Measurements from ENCODE around the gene MEX3B.

MEX3B gene

GRCh38 chr15:82060817-82061216, 15.0 kb upstream of the MEX3B start:
- peaks cover 47% of the 10 kb centered on the region for H3K27me3 Mint-ChIP-seq
- no peaks in the 10 kb centered on the region for H3K9me3 Mint-ChIP-seq
- H3K4me3 Mint-ChIP-seq: no peak overlapping the region
- no peak overlapping the region for H3K27ac Mint-ChIP-seq
- ATAC-seq (no peak), DNase-seq (no peak)
- H3K4me1 Mint-ChIP-seq: peaks cover 2% of the 10 kb centered on the region
- H3K36me3 Mint-ChIP-seq (ENCODE audit: low read depth): no peaks in the 10 kb centered on the region

DNA sequence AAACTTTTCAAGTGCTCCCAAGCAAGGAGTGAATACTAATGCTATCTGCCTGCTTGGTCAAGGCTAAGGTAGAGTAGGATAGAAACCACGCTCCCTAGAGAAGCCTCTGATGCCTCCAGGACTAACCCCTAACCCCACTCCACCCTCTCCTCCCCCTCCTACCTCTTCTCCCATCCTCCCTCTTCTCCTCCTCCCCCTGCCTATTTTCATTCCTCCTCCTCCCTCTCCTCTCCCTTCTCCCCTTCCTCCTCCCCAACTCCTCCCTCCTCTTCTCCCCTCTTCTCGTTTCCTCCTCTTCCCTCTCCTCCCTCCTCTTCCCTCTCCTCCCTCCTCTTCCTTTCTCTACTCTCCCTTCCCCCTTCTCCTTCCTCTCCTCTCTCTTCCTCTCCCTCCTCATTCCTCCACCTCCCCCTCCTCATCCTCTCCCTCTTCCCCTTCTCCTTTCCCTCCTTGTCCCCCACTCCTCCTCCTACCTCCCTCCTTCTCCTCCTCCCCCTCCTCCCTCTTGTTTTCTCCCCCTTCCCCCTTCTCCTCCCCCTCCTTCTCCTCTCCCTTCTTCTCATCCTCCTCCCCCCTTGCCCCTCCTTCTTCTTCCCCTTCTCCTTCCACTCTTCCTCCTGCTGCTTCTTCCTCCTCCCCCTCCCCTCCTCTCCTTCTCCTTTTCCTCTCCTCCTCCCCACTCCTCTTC, 12.8 kb upstream of the MEX3B start:
- Mint-ChIP-seq H3K4me1 (no peaks in the 10 kb centered on the region), H3K9me3 (no peaks in the 10 kb centered on the region), H3K27me3 (peaks cover 47% of the 10 kb centered on the region), H3K27ac (no peak overlapping the region), H3K36me3 (ENCODE audit: low read depth) (no peaks in the 10 kb centered on the region), H3K4me3 (no peak overlapping the region)
- DNase-seq (no peak), ATAC-seq (no peak)

- Mint-ChIP-seq H3K4me3 (no peak overlapping the region), H3K4me1 (no peaks in the 10 kb centered on the region), H3K36me3 (ENCODE audit: low read depth) (no peaks in the 10 kb centered on the region), H3K27me3 (peaks cover 47% of the 10 kb centered on the region), H3K9me3 (no peaks in the 10 kb centered on the region), H3K27ac (no peak overlapping the region)
- DNase-seq: no peak
- no peak for ATAC-seq
These were observed 12.2 kb upstream of the MEX3B start for GRCh38 chr15:82058026-82058425.

- H3K4me3 Mint-ChIP-seq: no peak overlapping the region
- H3K9me3 Mint-ChIP-seq: no peaks in the 10 kb centered on the region
- no peaks in the 10 kb centered on the region for H3K36me3 Mint-ChIP-seq (ENCODE audit: low read depth)
- ATAC-seq: no peak
- DNase-seq: no peak
- no peak overlapping the region for H3K27ac Mint-ChIP-seq
- H3K27me3 Mint-ChIP-seq: peaks cover 42% of the 10 kb centered on the region
- H3K4me1 Mint-ChIP-seq: no peaks in the 10 kb centered on the region
These were observed 11.4 kb upstream of the MEX3B start for GRCh38 chr15:82056958-82057823.

GRCh38 chr15:82052751-82053150, 6.9 kb upstream of the MEX3B start:
- H3K4me3 Mint-ChIP-seq: no peak overlapping the region
- no peaks in the 10 kb centered on the region for H3K9me3 Mint-ChIP-seq
- DNase-seq (no peak), ATAC-seq (no peak)
- H3K36me3 Mint-ChIP-seq (ENCODE audit: low read depth): no peaks in the 10 kb centered on the region
- H3K4me1 Mint-ChIP-seq: peaks cover under 1% of the 10 kb centered on the region
- H3K27ac Mint-ChIP-seq: no peak overlapping the region
- peaks cover 44% of the 10 kb centered on the region for H3K27me3 Mint-ChIP-seq

GRCh38 chr15:82051664-82052063, 5.8 kb upstream of the MEX3B start:
- ATAC-seq: no peak
- no peaks in the 10 kb centered on the region for H3K36me3 Mint-ChIP-seq (ENCODE audit: low read depth)
- peaks cover 4% of the 10 kb centered on the region for H3K4me1 Mint-ChIP-seq
- peaks cover 38% of the 10 kb centered on the region for H3K27me3 Mint-ChIP-seq
- H3K27ac Mint-ChIP-seq: no peak overlapping the region
- no peak for DNase-seq
- H3K4me3 Mint-ChIP-seq: no peak overlapping the region
- no peaks in the 10 kb centered on the region for H3K9me3 Mint-ChIP-seq

- H3K36me3 Mint-ChIP-seq (ENCODE audit: low read depth): no peaks in the 10 kb centered on the region
- H3K9me3 Mint-ChIP-seq: no peaks in the 10 kb centered on the region
These were observed 3.0 kb upstream of the MEX3B start for GRCh38 chr15:82048811-82049210.

GRCh38 chr15:82047453-82048400, 1.9 kb upstream of the MEX3B start:
- H3K27ac Mint-ChIP-seq: peak overlapping the region; percentile 27
- peaks cover 35% of the 10 kb centered on the region for H3K27me3 Mint-ChIP-seq
- H3K4me3 Mint-ChIP-seq: peak overlapping the region; percentile 71
- peaks cover 17% of the 10 kb centered on the region for H3K4me1 Mint-ChIP-seq
- no peaks in the 10 kb centered on the region for H3K36me3 Mint-ChIP-seq (ENCODE audit: low read depth)
- ATAC-seq: peak; percentile 7
- DNase-seq: peak; percentile 28
- H3K9me3 Mint-ChIP-seq: no peaks in the 10 kb centered on the region

More at GRCh38 chr15:82048811-82049210, 3.0 kb upstream of the MEX3B start:
- Mint-ChIP-seq H3K4me3 (no peak overlapping the region), H3K27me3 (peaks cover 35% of the 10 kb centered on the region), H3K4me1 (peaks cover 17% of the 10 kb centered on the region), H3K27ac (no peak overlapping the region)
- DNase-seq (no peak), ATAC-seq (no peak)

DNA sequence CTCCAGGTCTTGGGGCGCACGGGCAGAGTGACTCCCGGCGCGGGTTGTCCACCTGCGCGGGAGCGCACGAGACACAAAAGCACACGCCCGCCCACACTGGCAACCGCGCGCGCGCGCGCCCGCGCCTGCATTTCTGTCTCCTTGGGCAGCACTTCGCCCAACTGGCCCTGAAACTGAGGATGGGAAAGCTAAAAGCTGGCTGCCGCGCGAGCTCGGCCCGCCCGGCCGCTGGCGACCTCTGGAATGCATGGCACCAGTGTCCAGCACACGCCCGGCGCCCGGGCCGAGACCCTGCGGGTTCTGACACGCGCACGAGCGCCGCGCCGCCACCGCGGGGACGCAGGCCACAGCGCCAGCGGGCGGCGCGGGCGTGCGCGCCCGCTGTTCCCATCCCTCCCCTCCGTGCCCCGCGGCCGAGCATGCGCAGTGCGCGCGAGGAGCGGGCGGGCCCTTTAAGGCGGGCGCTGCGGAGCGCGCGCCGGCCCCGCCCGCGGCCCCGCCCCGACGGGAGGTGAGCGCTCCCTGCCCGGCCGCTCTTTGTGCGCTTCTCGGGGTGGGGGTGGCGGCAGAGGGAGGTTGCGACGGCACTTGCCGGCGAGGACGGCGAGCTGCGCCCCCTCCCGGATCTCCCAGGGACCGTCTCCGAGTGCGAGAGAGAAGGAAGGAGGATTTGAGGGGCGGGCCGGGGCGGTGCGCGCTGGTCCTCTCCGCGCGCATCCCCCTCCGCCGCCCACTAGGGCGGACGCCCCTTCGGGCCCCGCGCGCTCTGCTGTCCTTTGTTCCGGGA, 1.0 kb upstream of the MEX3B start:
- DNase-seq (peak; percentile 88), ATAC-seq (peak; percentile 73)
- Mint-ChIP-seq H3K9me3 (no peaks in the 10 kb centered on the region), H3K4me1 (peaks cover 17% of the 10 kb centered on the region), H3K27me3 (peaks cover 33% of the 10 kb centered on the region), H3K36me3 (ENCODE audit: low read depth) (no peaks in the 10 kb centered on the region), H3K27ac (peak overlapping the region; percentile 78), H3K4me3 (peak overlapping the region; percentile 84)

- Mint-ChIP-seq H3K4me1 (peaks cover 17% of the 10 kb centered on the region), H3K27me3 (peaks cover 27% of the 10 kb centered on the region), H3K27ac (no peak overlapping the region), H3K4me3 (peak overlapping the region; percentile 84), H3K9me3 (no peaks in the 10 kb centered on the region), H3K36me3 (ENCODE audit: low read depth) (no peaks in the 10 kb centered on the region)
- ATAC-seq (no peak), DNase-seq (peak; percentile 20)
These were observed 483 bp downstream of the MEX3B start for GRCh38 chr15:82045179-82045891.

DNA sequence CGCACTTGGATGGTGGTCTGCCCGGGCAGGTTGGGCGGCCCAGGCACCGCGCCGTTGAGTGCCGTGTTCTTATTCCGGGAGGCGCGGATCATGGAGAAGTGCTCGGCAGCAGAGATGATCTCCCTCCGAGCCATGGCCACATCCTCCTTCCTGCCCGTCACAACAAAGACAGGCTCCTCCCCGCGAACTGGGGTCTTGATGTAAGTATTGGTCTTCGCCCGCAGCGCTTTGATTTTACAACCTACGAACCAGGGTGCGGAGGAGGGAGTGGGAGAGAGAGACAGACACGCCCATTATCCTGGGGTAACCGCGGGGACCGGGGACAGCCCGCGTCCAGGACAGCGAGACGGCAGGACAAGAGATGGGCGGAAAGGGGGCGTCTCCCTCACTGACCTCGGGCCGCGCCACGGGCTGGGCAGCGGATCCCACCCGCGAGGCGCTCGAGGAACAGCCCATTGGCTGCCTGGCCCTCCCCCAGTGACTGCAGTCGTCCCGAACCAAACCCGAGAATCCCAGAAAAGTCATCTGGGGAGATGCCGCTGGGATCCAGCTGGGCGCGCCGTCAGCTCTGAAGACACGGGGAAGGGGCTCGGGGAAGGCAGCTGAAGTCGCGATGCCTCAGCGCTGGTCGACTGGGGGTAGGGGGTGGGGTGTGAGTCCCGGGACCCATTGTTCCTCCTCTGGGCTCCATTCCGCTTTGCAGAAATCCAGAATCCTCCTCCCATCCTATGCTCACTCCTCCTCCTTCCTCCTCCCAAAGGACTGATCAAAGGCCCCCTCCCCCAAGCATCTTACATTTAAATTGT, 1.2 kb downstream of the MEX3B start:
- peak overlapping the region; percentile 78 for H3K4me3 Mint-ChIP-seq
- no peak for ATAC-seq
- H3K9me3 Mint-ChIP-seq: no peaks in the 10 kb centered on the region
- peak; percentile 23 for DNase-seq
- no peaks in the 10 kb centered on the region for H3K36me3 Mint-ChIP-seq (ENCODE audit: low read depth)
- peaks cover 27% of the 10 kb centered on the region for H3K27me3 Mint-ChIP-seq
- H3K4me1 Mint-ChIP-seq: peaks cover 17% of the 10 kb centered on the region
- H3K27ac Mint-ChIP-seq: no peak overlapping the region

GRCh38 chr15:82043796-82044372, 1.9 kb downstream of the MEX3B start:
- H3K36me3 Mint-ChIP-seq (ENCODE audit: low read depth): no peaks in the 10 kb centered on the region
- H3K27ac Mint-ChIP-seq: no peak overlapping the region
- ATAC-seq (no peak), DNase-seq (no peak)
- peak overlapping the region; percentile 78 for H3K4me3 Mint-ChIP-seq
- H3K4me1 Mint-ChIP-seq: peaks cover 17% of the 10 kb centered on the region
- H3K27me3 Mint-ChIP-seq: peaks cover 24% of the 10 kb centered on the region
- no peaks in the 10 kb centered on the region for H3K9me3 Mint-ChIP-seq

Data from activated naive CD8-positive, alpha-beta T cell treated with anti-CD3 and anti-CD28 coated beads, Interleukin-2, amount 50 U/mL, for 24 hours (primary cell).